VCaP (cell line): ENCODE data around the gene SLC16A9.

ENCODE experiments used
- H3K27ac ChIP-seq: fragments of 450-650 bp; 2 replicates; pipeline ENCODE4 v1.5.1; 2017
- CTCF ChIP-seq: fragments of 450-650 bp; conservative IDR thresholded peaks from 2 replicates; pipeline ENCODE4 v1.5.1; 2017; ENCODE audit warnings: mild to moderate bottlenecking, moderate library complexity

Gene SLC16A9

GRCh38 chr10:59607970-59608369 lies 101.7 kb downstream of the SLC16A9 start:
- peak overlapping the region; percentile 63 for H3K27ac ChIP-seq
- TF ChIP-seq CTCF: no peak

- TF ChIP-seq CTCF: no peak
Measured at GRCh38 chr10:59606551-59606961, 103.1 kb downstream of the SLC16A9 start.

GRCh38 chr10:59601985-59602384 lies 107.7 kb downstream of the SLC16A9 start:
- no peak for TF ChIP-seq CTCF
- no peak overlapping the region for H3K27ac ChIP-seq

More at GRCh38 chr10:59606551-59606961, 103.1 kb downstream of the SLC16A9 start:
- no peak overlapping the region for H3K27ac ChIP-seq
